Stimulated activated CD8-positive, alpha-beta memory T cell treated with anti-CD3 and anti-CD28 coated beads, Interleukin-7, amount 100 ng/mL, for 24 hours (primary cell): Measurements from ENCODE around the gene FAM185A.
"Not testable (repeated sequence)": the region's sequence is repeated elsewhere in the genome, so short reads cannot be mapped to it uniquely, and the experiment has no call there.

Source experiments
- DNase-seq: peaks from one replicate; pipeline ENCODE4 v3.0.0-alpha.2; 2020; ENCODE audit warnings: low read depth

FAM185A gene

GRCh38 chr7:102830197-102830596 is 81.4 kb downstream of the FAM185A start:
- DNase-seq, result no peak

- DNase-seq, result no peak
These were observed 83.9 kb downstream of the FAM185A start for GRCh38 chr7:102832674-102833073.

GRCh38 chr7:102833343-102833742 is 84.5 kb downstream of the FAM185A start:
- DNase-seq, result no peak

- no peak for DNase-seq
These were observed 85.7 kb downstream of the FAM185A start for GRCh38 chr7:102834466-102834865.

GRCh38 chr7:102834999-102835398 is 86.2 kb downstream of the FAM185A start:
- DNase-seq, result no peak

GRCh38 chr7:102836191-102836919 is 87.6 kb downstream of the FAM185A start:
- no peak for DNase-seq

GRCh38 chr7:102836977-102837376 is 88.2 kb downstream of the FAM185A start:
- no peak for DNase-seq

- no peak for DNase-seq
These were observed 89.0 kb downstream of the FAM185A start for GRCh38 chr7:102837802-102838201.

GRCh38 chr7:102838572-102839101 is 89.8 kb downstream of the FAM185A start:
- DNase-seq, result not testable (repeated sequence)

- no peak for DNase-seq
These were observed 91.6 kb downstream of the FAM185A start for GRCh38 chr7:102840404-102840803.

GRCh38 chr7:102841290-102841689 is 92.5 kb downstream of the FAM185A start:
- DNase-seq, result no peak

GRCh38 chr7:102842284-102842683 is 93.5 kb downstream of the FAM185A start:
- no peak for DNase-seq

- DNase-seq, result no peak
These were observed 95.1 kb downstream of the FAM185A start for GRCh38 chr7:102843850-102844249.

GRCh38 chr7:102845346-102845745 is 96.5 kb downstream of the FAM185A start:
- no peak for DNase-seq

GRCh38 chr7:102849079-102849478 is 100.3 kb downstream of the FAM185A start:
- no peak for DNase-seq

GRCh38 chr7:102849538-102849937 is 100.7 kb downstream of the FAM185A start:
- DNase-seq, result no peak

GRCh38 chr7:102856036-102856435 is 107.2 kb downstream of the FAM185A start:
- no peak for DNase-seq
